HG03064 (cell line): Measurements from ENCODE around the gene RASSF4.
"Not testable (repeated sequence)": the region's sequence is repeated elsewhere in the genome, so short reads cannot be mapped to it uniquely, and the experiment has no call there.

ENCODE experiments used
- ATAC-seq: cut with Tn5 transposase; IDR thresholded peaks from one replicate; pipeline ENCODE4 v1.9.1; 2021; ENCODE audit warnings: low read depth; ENCODE audit not compliant: unreplicated experiment

RASSF4 gene

GRCh38 chr10:45000752-45001380 is 41.3 kb downstream of the RASSF4 start, which contains the start of gene ZNF22:
TSS of gene ZNF22 (plus strand) at chr10:45000923. CDS start at chr10:45003369, 2,446 bp downstream.
- ATAC-seq = peak; percentile 73

- peak; percentile 69 for ATAC-seq
These were observed 42.0 kb downstream of the RASSF4 start for GRCh38 chr10:45001381-45002148.

DNA sequence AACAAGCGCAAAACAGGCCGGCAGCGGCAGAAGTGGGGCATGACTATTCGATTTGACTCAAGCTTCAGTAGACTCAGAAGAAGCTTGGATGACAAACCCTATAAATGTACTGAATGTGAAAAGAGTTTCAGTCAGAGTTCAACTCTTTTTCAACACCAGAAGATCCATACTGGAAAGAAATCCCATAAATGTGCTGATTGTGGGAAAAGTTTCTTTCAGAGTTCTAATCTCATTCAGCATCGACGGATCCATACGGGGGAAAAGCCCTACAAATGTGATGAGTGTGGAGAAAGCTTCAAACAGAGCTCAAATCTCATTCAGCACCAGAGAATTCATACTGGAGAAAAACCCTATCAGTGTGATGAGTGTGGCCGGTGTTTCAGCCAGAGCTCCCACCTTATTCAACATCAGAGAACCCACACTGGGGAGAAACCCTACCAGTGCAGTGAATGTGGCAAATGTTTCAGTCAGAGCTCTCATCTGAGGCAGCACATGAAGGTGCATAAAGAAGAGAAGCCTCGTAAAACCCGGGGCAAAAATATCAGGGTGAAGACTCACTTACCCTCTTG is 43.9 kb downstream of the RASSF4 start:
- ATAC-seq = no peak

GRCh38 chr10:45004661-45005060 is 45.1 kb downstream of the RASSF4 start:
- ATAC-seq = no peak

GRCh38 chr10:45005284-45005683 is 45.7 kb downstream of the RASSF4 start:
- ATAC-seq = no peak

GRCh38 chr10:45006276-45007030 is 46.9 kb downstream of the RASSF4 start:
- ATAC-seq = no peak

DNA sequence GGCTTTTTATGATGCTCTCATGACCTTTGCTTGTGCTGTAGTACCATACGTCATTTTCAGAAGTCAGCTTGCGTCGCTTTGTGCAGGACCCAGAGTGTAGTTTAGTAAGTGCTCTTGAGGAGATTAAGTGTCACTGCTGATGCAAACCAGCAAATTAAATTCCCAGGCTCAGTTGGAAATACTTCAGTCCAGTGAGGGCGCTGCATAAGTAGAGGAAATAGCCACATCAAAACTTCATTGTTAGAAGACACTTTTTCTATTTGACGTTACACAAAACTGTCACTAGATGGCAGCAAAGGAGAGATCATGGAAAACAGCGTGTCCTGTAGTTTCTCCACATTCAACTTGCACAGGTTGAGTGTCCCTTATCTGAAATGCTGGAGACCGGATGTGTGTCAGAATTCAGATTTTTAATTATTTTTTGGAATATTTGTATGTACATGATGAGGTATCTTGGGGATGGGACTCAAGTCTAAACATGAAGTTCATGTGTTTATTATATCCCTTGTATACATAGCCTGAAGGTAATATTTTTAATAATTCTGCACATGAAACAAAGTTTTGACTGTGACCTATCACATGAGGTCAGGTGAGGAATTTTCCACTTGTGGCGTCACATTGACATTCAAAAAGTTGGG is 49.0 kb downstream of the RASSF4 start:
- ATAC-seq = peak; percentile 69

GRCh38 chr10:45014557-45014956 is 55.0 kb downstream of the RASSF4 start:
- ATAC-seq = not testable (repeated sequence)

DNA sequence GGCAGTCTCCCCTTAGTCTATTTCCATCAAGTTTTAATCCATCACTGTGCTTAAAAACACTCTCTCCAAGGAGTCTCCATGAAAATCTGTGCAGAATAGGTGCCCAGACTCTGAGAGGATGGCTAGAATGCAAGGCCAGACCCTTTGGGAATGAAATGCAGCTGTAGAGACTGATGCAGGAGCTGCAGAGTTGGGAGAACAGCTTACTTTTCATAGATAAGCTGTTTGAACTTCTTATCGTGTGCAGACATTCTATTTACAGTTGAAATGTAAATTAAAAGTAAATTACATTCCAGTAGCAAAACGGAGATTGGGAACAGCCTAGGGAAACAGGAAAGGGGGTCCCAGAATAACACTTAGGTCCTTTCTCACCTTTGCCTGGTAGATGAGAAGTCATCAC is 56.0 kb downstream of the RASSF4 start:
- ATAC-seq = no peak

DNA sequence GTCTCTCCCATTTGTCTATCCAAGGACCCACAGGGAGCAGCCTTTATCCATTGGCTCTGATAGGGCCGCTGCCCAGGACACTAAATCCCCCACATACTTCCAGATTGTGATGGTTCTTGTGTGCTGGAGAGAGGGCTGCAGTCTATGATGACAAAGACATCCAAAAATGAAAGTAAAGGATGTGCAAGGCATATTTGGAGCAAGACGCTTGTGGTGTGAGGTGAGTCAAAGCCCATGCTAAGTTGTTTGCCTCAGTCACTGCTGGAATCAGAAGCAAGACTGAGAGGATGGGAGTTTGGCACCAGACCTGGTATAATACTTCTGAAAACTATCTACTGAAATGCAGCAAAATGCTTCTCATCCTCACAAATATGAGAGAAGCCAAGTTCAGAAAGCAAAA is 63.8 kb downstream of the RASSF4 start:
- no peak for ATAC-seq

GRCh38 chr10:45034301-45034700 is 74.7 kb downstream of the RASSF4 start:
- ATAC-seq = no peak

DNA sequence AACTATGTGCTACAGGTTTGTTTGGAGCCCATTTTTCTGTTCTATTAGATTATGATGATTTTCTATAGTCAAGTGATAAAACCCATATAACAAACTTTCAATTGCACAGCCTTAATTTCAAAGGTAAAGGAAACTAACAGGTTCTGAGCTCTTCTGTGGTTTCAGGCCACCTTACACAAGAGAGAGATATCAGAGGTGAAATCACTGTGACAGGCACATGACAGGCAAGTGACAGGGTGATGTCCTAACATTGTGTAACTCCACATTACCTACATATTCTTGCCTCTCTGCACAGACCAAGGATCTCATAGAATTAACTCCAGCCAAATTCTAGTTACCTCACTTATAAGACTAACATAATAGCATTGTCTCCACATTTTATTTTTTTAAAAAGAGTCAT is 76.1 kb downstream of the RASSF4 start:
- ATAC-seq = no peak

- ATAC-seq = no peak
These were observed 81.4 kb downstream of the RASSF4 start for GRCh38 chr10:45040921-45041542.

DNA sequence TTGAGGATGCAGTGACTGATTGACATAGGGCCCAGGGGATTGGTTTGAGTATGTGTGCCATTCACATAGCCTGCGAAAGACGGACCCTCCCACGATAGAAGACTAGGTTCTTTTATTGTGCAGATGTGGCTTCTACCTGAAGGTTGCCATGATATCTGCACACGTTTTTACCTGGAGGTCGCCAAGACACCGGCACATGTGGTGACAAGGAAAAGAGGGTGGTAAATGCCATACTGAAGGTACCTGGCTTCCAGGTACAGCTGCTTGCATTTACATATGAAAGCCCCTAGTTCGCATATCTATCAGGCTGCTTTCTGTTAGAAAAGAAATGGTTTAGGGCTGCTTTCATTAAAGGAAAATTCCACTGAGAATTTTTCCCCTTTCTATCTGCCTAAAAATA is 84.7 kb downstream of the RASSF4 start:
- ATAC-seq = no peak
